ENCODE results near the gene HYAL2. TPM values are rescaled to one million over a fixed set of nuclear protein-coding genes. Genes with fewer than 3 reads are reported as not detected.

Gene HYAL2
- total RNA-seq, 4 donors from 2014 or later = 36.7 to 68.9 (median 51.5) TPM

DNA sequence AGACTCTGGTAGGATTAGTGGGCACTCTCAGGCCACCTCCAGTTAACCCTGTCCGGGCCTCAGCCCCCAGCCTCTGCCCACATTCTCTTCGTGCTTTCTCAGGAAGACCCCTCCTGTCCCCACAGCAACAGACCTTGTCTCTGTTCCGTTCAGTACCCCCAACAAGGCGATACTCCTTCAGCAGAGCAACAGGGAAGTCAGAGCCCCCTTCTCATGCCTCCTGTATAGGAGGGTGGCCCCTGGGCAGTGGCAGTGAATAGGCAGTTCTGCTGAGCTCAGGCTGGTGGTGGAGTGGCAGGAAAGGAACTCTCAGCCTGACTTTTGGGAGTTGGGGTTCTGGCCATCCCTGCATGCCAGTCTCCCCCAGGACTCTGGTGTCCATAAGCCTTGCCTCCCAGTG lies 53.1 kb downstream of the HYAL2 start:
- Histone ChIP-seq H3K27ac (peak overlapping the region; percentile 50 to 90 (median 84)), H3K9me3 (no peaks in the 10 kb centered on the region), H3K4me3 (peak overlapping the region in 3 of 4 donors; percentile 16 to 59 (median 31)), H3K4me1 (peaks cover 22 to 95% (median 69%) of the 10 kb centered on the region in 3 donors), H3K27me3 (peaks cover 0 to 13% (median 2%) of the 10 kb centered on the region in 4 donors), H3K36me3 (no peaks in the 10 kb centered on the region)
- intact Hi-C loops (cut with DNase I) = no loop called here
- 43 to 45% methylated on average over 3 to 4 of the region's 4 CpGs for WGBS, 2 donors
- no peak for DNase-seq
- TF ChIP-seq, protein P1, sequence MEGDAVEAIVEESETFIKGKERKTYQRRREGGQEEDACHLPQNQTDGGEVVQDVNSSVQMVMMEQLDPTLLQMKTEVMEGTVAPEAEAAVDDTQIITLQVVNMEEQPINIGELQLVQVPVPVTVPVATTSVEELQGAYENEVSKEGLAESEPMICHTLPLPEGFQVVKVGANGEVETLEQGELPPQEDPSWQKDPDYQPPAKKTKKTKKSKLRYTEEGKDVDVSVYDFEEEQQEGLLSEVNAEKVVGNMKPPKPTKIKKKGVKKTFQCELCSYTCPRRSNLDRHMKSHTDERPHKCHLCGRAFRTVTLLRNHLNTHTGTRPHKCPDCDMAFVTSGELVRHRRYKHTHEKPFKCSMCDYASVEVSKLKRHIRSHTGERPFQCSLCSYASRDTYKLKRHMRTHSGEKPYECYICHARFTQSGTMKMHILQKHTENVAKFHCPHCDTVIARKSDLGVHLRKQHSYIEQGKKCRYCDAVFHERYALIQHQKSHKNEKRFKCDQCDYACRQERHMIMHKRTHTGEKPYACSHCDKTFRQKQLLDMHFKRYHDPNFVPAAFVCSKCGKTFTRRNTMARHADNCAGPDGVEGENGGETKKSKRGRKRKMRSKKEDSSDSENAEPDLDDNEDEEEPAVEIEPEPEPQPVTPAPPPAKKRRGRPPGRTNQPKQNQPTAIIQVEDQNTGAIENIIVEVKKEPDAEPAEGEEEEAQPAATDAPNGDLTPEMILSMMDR (IDR thresholded peaks at IDR 0.05) = no peak
- TF ChIP-seq POLR2A (IDR thresholded peaks at IDR 0.05) = no peak

DNA sequence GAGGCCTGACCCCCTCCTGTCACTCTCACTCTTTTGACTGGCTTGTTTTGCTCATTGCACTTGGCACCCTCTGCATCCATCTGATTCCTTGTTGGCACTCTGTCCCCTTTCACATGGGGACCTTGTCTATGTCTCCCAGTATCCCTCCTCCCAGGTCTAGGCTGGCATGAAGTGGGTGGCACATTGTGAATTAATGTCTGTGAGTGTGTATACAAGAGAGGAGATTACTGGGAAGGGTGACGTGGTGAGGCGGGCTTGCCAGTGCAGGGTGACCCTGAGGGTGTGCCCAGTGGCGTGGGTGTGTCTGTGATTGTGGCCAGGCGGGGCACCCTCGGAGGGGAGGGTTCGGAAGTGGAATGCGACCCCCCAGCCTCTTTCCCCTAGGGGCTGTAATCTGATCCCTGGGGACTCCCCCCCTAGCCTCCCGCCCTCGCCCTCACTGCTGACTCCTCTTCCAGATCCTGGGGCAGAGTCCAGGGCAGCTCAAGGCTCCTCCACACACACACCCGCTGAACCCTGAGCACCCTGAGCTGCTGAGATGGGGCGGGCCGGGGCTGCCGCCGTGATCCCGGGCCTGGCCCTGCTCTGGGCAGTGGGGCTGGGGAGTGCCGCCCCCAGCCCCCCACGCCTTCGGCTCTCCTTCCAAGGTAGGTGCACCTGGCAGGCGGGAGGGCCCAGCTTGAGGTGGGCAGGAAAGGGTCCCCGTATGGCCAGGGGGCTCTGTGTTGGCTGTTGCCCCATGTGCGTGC lies 53.7 kb downstream of the HYAL2 start, which contains the start of gene SEMA3B:
Gene SEMA3B, plus strand, starts transcription at position 445 of the 749 bp plus-strand sequence. Its CDS starts 94 bp downstream, at position 539.
- no peaks in the 10 kb centered on the region for H3K9me3 ChIP-seq
- intact Hi-C loops (cut with DNase I) = no loop called here
- H3K4me1 ChIP-seq = peaks cover 22 to 95% (median 69%) of the 10 kb centered on the region in 3 donors
- H3K27ac ChIP-seq = peak within 1 kb of the TSS; percentile 67 to 90 (median 88)
- peaks cover 0 to 7% (median 2%) of the 10 kb centered on the region in 4 donors for H3K27me3 ChIP-seq
- WGBS, 2 donors = 6% methylated on average over 6 of the region's 21 CpGs; no CpG with 5 or more reads in 1 of the 2 donors
- no peaks in the 10 kb centered on the region for H3K36me3 ChIP-seq
- peak within 1 kb of the TSS in 3 of 4 donors; percentile 38 to 59 (median 39) for H3K4me3 ChIP-seq
- DNase-seq = no peak
- TF ChIP-seq POLR2A (IDR thresholded peaks at IDR 0.05) = peak in 1 of 4 donors; percentile 23
- TF ChIP-seq, protein P1 (IDR thresholded peaks at IDR 0.05) = no peak

DNA sequence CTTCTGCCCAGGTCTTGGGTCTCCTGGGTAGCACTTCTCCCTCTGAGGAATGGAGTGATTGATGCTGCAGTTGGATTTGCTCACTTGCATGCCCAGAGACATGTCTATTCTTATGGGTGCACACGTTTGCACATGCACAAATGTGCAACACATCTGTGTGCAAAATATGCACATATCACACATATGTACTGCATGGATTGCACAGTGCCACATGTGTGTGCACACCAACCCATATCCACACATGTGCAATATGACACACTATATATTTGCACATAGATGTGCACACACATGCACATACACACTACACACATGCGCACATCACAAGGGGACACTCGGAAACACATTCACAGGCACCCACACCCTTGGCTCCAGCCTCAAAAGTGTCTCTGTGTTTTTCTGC lies 54.3 kb downstream of the HYAL2 start:
- TF ChIP-seq POLR2A (IDR thresholded peaks at IDR 0.05) = no peak
- TF ChIP-seq, protein P1 (IDR thresholded peaks at IDR 0.05) = no peak
- H3K27ac ChIP-seq = peak overlapping the region; percentile 67 to 90 (median 88)
- peaks cover 0 to 1% (median 0%) of the 10 kb centered on the region in 4 donors for H3K27me3 ChIP-seq
- 3 to 44% methylated on average over 2 to 3 of the region's 3 CpGs for WGBS, 2 donors
- intact Hi-C loops (cut with DNase I) = no loop called here
- peak overlapping the region in 3 of 4 donors; percentile 38 to 59 (median 39) for H3K4me3 ChIP-seq
- peaks cover 18 to 95% (median 64%) of the 10 kb centered on the region in 3 donors for H3K4me1 ChIP-seq
- no peak for DNase-seq
- no peaks in the 10 kb centered on the region for H3K9me3 ChIP-seq
- no peaks in the 10 kb centered on the region for H3K36me3 ChIP-seq

Other genes with a start within 250 kb of the HYAL2 start
- gene RBM5, start 233.8 kb downstream of the HYAL2 start, total RNA-seq = 100 to 1,000 TPM in 2 of 4 donors, 10 to 100 TPM in 2; 60.1 to 197 (median 107) TPM
- 100 to 1,000 TPM in 3 of 4 donors, 10 to 100 TPM in 1; 56.8 to 146 (median 109) TPM for gene SEMA3F, start 167.4 kb downstream of the HYAL2 start, total RNA-seq
- gene GNAT1, start 131.1 kb downstream of the HYAL2 start, total RNA-seq = not detected
- gene SLC38A3, start 117.5 kb downstream of the HYAL2 start, total RNA-seq = not detected
- 100 to 1,000 TPM in 2 of 4 donors, 10 to 100 TPM in 2; 39.8 to 122 (median 76.5) TPM for gene GNAI2, start 86.5 kb downstream of the HYAL2 start, total RNA-seq
- 1 to 10 TPM in 3 of 4 donors, under 1 TPM in 1; 0.70 to 8.2 (median 2.4) TPM for gene SEMA3B, start 53.6 kb downstream of the HYAL2 start, total RNA-seq
- gene LSMEM2, start 43.7 kb downstream of the HYAL2 start, total RNA-seq = not detected
- 100 to 1,000 TPM in 1 of 4 donors, 10 to 100 TPM in 3; 49.0 to 100 (median 72.9) TPM for gene IFRD2, start 30.3 kb downstream of the HYAL2 start, total RNA-seq
- 1 to 10 TPM; 5.3 to 7.9 (median 5.8) TPM for gene HYAL3, start 23.3 kb downstream of the HYAL2 start, total RNA-seq
- 10 to 100 TPM in 1 of 4 donors, 1 to 10 TPM in 3; 6.0 to 16.2 (median 7.7) TPM for gene NAA80, start 23.3 kb downstream of the HYAL2 start, total RNA-seq
- 1 to 10 TPM; 1.8 to 8.9 (median 4.8) TPM for gene HYAL1, start 19.2 kb downstream of the HYAL2 start, total RNA-seq
- 10 to 100 TPM; 16.0 to 42.9 (median 27.4) TPM for gene TUSC2, start 5.5 kb upstream of the HYAL2 start, total RNA-seq
- 10 to 100 TPM; 11.9 to 31.7 (median 24.9) TPM for gene RASSF1, start 18.1 kb upstream of the HYAL2 start, total RNA-seq
- 1 to 10 TPM in 1 of 4 donors, not detected in 3; 1.1 TPM for gene ZMYND10, start 23.0 kb upstream of the HYAL2 start, total RNA-seq
- gene NPRL2, start 28.0 kb upstream of the HYAL2 start, total RNA-seq = 10 to 100 TPM; 10.4 to 21.2 (median 16.1) TPM
- 10 to 100 TPM; 18.1 to 21.9 (median 20.5) TPM for gene CYB561D2, start 28.1 kb upstream of the HYAL2 start, total RNA-seq
- gene TMEM115, start 36.8 kb upstream of the HYAL2 start, total RNA-seq = 10 to 100 TPM; 24.2 to 41.6 (median 30.6) TPM
- under 1 TPM in 3 of 4 donors, not detected in 1; 0.18 to 0.57 (median 0.35) TPM for gene CACNA2D2, start 180.9 kb upstream of the HYAL2 start, total RNA-seq
- 1 to 10 TPM in 2 of 4 donors, under 1 TPM in 2; 0.15 to 3.2 (median 1.2) TPM for gene C3orf18, start 245.0 kb upstream of the HYAL2 start, total RNA-seq
- 10 to 100 TPM in 1 of 4 donors, 1 to 10 TPM in 3; 4.4 to 11.8 (median 4.9) TPM for gene HEMK1, start 246.8 kb upstream of the HYAL2 start, total RNA-seq

Data from esophagus squamous epithelium (tissue), 5 donors.